Ishikawa (cell line): Measurements from ENCODE around the gene RBCK1.

ENCODE experiments used
- CEBPB ChIP-seq: IDR thresholded peaks from 2 replicates; pipeline ENCODE4 v1.6.1; 2012
- CREB1 ChIP-seq: IDR thresholded peaks from 2 replicates; pipeline ENCODE4 v1.6.1; 2012; ENCODE audit warnings: low read depth
- EGR1 ChIP-seq: IDR thresholded peaks from 2 replicates; pipeline ENCODE4 v1.6.1; 2012
- EP300 ChIP-seq: IDR thresholded peaks from 2 replicates; pipeline ENCODE4 v1.6.1; 2012; ENCODE audit warnings: borderline replicate concordance
- FOXM1 ChIP-seq: IDR thresholded peaks from 2 replicates; pipeline ENCODE4 v1.6.1; 2012; ENCODE audit warnings: low read depth, borderline replicate concordance
- MAX ChIP-seq: IDR thresholded peaks from 2 replicates; pipeline ENCODE4 v1.6.1; 2012
- NFIC ChIP-seq: IDR thresholded peaks from 2 replicates; pipeline ENCODE4 v1.6.1; 2012
- RAD21 ChIP-seq: IDR thresholded peaks from 2 replicates; pipeline ENCODE4 v1.6.1; 2012; ENCODE audit warnings: low read depth
- TAF1 ChIP-seq: IDR thresholded peaks from 2 replicates; pipeline ENCODE4 v1.6.1; 2012; ENCODE audit warnings: low read depth, mild to moderate bottlenecking
- TCF12 ChIP-seq: IDR thresholded peaks from 2 replicates; pipeline ENCODE4 v1.6.1; 2012; ENCODE audit warnings: low read depth
- TEAD4 ChIP-seq: IDR thresholded peaks from 2 replicates; pipeline ENCODE4 v1.6.1; 2012
- USF1 ChIP-seq: IDR thresholded peaks from 2 replicates; pipeline ENCODE4 v1.6.1; 2012
- YY1 ChIP-seq: IDR thresholded peaks from 2 replicates; pipeline ENCODE4 v1.6.1; 2012; ENCODE audit warnings: low read depth
- ZBTB7A ChIP-seq: IDR thresholded peaks from 2 replicates; pipeline ENCODE4 v1.6.1; 2012; ENCODE audit warnings: low read depth
- TF ChIP-seq, protein P1 (sequence below): IDR thresholded peaks from 2 replicates; pipeline ENCODE4 v1.6.1; 2012; ENCODE audit warnings: low read depth, mild to moderate bottlenecking

Gene RBCK1

GRCh38 chr20:367486-367887 is 40.6 kb upstream of the RBCK1 start:
- TF ChIP-seq, protein P1, sequence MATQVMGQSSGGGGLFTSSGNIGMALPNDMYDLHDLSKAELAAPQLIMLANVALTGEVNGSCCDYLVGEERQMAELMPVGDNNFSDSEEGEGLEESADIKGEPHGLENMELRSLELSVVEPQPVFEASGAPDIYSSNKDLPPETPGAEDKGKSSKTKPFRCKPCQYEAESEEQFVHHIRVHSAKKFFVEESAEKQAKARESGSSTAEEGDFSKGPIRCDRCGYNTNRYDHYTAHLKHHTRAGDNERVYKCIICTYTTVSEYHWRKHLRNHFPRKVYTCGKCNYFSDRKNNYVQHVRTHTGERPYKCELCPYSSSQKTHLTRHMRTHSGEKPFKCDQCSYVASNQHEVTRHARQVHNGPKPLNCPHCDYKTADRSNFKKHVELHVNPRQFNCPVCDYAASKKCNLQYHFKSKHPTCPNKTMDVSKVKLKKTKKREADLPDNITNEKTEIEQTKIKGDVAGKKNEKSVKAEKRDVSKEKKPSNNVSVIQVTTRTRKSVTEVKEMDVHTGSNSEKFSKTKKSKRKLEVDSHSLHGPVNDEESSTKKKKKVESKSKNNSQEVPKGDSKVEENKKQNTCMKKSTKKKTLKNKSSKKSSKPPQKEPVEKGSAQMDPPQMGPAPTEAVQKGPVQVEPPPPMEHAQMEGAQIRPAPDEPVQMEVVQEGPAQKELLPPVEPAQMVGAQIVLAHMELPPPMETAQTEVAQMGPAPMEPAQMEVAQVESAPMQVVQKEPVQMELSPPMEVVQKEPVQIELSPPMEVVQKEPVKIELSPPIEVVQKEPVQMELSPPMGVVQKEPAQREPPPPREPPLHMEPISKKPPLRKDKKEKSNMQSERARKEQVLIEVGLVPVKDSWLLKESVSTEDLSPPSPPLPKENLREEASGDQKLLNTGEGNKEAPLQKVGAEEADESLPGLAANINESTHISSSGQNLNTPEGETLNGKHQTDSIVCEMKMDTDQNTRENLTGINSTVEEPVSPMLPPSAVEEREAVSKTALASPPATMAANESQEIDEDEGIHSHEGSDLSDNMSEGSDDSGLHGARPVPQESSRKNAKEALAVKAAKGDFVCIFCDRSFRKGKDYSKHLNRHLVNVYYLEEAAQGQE = no peak
- TF ChIP-seq YY1 (no peak), TCF12 (no peak)

- TF ChIP-seq MAX = no peak
- TF ChIP-seq RAD21 = no peak
- TF ChIP-seq FOXM1 = no peak
Measured at GRCh38 chr20:368915-369314, 39.2 kb upstream of the RBCK1 start.

DNA sequence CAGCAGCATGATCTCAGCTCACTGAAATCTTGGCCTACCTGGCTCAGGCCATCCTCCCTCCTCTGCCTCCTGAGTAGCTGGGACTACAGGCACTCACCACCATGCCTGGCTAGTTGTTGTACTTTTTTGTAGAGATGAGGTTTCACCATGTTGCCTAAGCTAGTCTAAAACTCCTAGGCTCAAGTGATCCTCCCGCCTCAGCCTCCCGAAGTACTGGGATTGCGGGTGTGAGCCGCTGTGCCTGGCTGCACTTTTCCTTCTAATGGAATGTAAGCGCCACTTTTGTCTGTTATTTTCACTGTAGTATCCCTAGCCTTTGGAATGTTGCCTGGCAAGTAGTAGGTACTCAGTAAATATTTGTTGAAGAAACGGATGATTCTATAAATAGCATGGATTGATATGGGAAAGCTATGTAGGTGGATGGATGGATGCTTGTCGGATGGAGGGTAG is 37.9 kb upstream of the RBCK1 start:
- TF ChIP-seq TEAD4 (peak; percentile 49), YY1 (no peak), CEBPB (peak; percentile 3; the same call in 1 of the 2 replicates), ZBTB7A (no peak), TCF12 (no peak), EP300 (no peak), NFIC (no peak), EGR1 (no peak), RAD21 (no peak), MAX (no peak), CREB1 (no peak), FOXM1 (no peak), TAF1 (no peak), USF1 (no peak)
- TF ChIP-seq, protein P1 = no peak

GRCh38 chr20:370977-371754 is 36.9 kb upstream of the RBCK1 start:
- TF ChIP-seq, protein P1 = no peak
- no peak for TF ChIP-seq EP300
- no peak for TF ChIP-seq YY1
- no peak for TF ChIP-seq MAX
- no peak for TF ChIP-seq EGR1
- TF ChIP-seq CREB1 = no peak
- TF ChIP-seq RAD21 = no peak
- no peak for TF ChIP-seq FOXM1
- no peak for TF ChIP-seq USF1
- no peak for TF ChIP-seq TEAD4
- TF ChIP-seq ZBTB7A = no peak
- TF ChIP-seq TCF12 = no peak
- TF ChIP-seq CEBPB = no peak
- TF ChIP-seq NFIC = no peak
- TF ChIP-seq TAF1 = no peak
